ENCODE data around the gene DNASE2B.

GRCh38 chr1:84426376-84426775 is 28.1 kb downstream of the DNASE2B start:
- TF ChIP-seq EZH2 (IDR thresholded peaks at IDR 0.05; ENCODE audit: low read length, unreplicated experiment) (no peak), CTCF (conservative IDR thresholded peaks at IDR 0.05; ENCODE audit: low read depth, low read length) (no peak), EZH2phosphoT487 (IDR thresholded peaks at IDR 0.05; ENCODE audit: borderline replicate concordance, low read length) (no peak)
